Esophagus muscularis mucosa (tissue), 4 donors: ENCODE measurements around the gene NFIB. TPM values are rescaled to one million over a fixed set of nuclear protein-coding genes. Genes with fewer than 3 reads are reported as not detected.

Source experiments
- DNase-seq: peaks from one replicate; pipeline ENCODE4 v3.0.0-alpha.2; 2017; ENCODE audit errors: extremely low spot score
- H3K27ac ChIP-seq, 4 donors: fragments of 200-600 bp; sonication (generic); replicated peaks in 1 of 4; 1 replicate in 3 of 4; 2 replicates in 1 of 4; pipeline ENCODE4 v1.5.1; 2016 to 2019; ENCODE audit warnings: mild to moderate bottlenecking in 1 of 4
- H3K27me3 ChIP-seq, 4 donors: fragments of 200-600 bp; sonication (generic); one replicate each; pipeline versions ENCODE4 v1.5.1 to v1.6.0; 2016 to 2019
- H3K36me3 ChIP-seq, 4 donors: fragments of 200-600 bp; sonication (generic); one replicate each; pipeline ENCODE4 v1.5.1; 2016 to 2019
- H3K4me1 ChIP-seq, 4 donors: fragments of 200-600 bp; sonication (generic); one replicate each; pipeline ENCODE4 v1.5.1; 2016 to 2019
- H3K4me3 ChIP-seq, 4 donors: fragments of 200-600 bp; sonication (generic); 1 replicate in 2 of 4; 2 replicates in 2 of 4; pipeline ENCODE4 v1.5.1; 2016 to 2019; ENCODE audit warnings: mild to moderate bottlenecking in 4 of 4, moderate library complexity in 1 of 4
- H3K9me3 ChIP-seq, 4 donors: fragments of 200-600 bp; sonication (generic); 1 replicate in 3 of 4; 2 replicates in 1 of 4; pipeline ENCODE4 v1.5.1; 2016 to 2019
- CTCF ChIP-seq, 3 experiments: fragments of 200-600 bp in 2 of 3; fragments of 450-650 bp in 1 of 3; sonication (generic) in 2 of 3; IDR thresholded peaks; one replicate each; pipeline ENCODE4 v1.5.1; 2017 to 2019; ENCODE audit warnings: antibody characterized with exemption in 3 of 3, mild to moderate bottlenecking in 2 of 3, moderate library complexity in 1 of 3
- EP300 ChIP-seq: sonication (generic); formaldehyde crosslinking; IDR thresholded peaks from one replicate; pipeline ENCODE4 v1.6.1; 2017; ENCODE audit warnings: antibody characterized with exemption
- POLR2A ChIP-seq: fragments of 450-650 bp; IDR thresholded peaks from one replicate; pipeline ENCODE4 v1.6.1; 2017; ENCODE audit warnings: antibody characterized with exemption, moderate library complexity, mild to moderate bottlenecking, low read depth
- POLR2AphosphoS5 ChIP-seq, 2 donors: sonication (generic); formaldehyde crosslinking; IDR thresholded peaks; one replicate each; pipeline ENCODE4 v1.6.1; 2017; ENCODE audit warnings: antibody characterized with exemption in 2 of 2
- WGBS: methylation state at CpG from one replicate; pipeline ENCODE4 v1.1.5; 2018; 5-methylcytosine and 5-hydroxymethylcytosine counted together
- intact Hi-C: fragments of 100-400 bp; cut with DNase I; formaldehyde crosslinking; loops from one replicate; pipeline ENCODE4 v1.15.1; 2023
- total RNA-seq, 4 donors: library from RNA; depleted of rRNA; stranded (reverse); fragments of >200 nt; gene quantifications; one replicate each; pipeline versions ENCODE4 v1.1.0 to v1.2.1, GENCODE V29; 2016

The NFIB gene
- 10 to 100 TPM; 38.1 to 64.4 (median 55.8) TPM for total RNA-seq

GRCh38 chr9:14313951-14314423 is at the start of gene NFIB:
Gene NFIB, minus strand, starts transcription at chr9:14314141. Its CDS starts 630 bp downstream, at chr9:14313511.
- H3K9me3 ChIP-seq, result no peaks in the 10 kb centered on the region
- peak within 1 kb of the TSS; percentile 93 to 99 (median 98) for H3K27ac ChIP-seq
- no peaks in the 10 kb centered on the region for H3K36me3 ChIP-seq
- intact Hi-C loops, result loop anchor here (5.0 kb wide), 1 partner anchor 107 kb away; no protein-coding TSS in a partner anchor
- DNase-seq, result no peak
- H3K4me1 ChIP-seq, result peaks cover 16 to 63% (median 48%) of the 10 kb centered on the region in 4 donors
- TF ChIP-seq CTCF (IDR thresholded peaks at IDR 0.05) (no peak), EP300 (no peak), POLR2AphosphoS5 (IDR thresholded peaks at IDR 0.05) (no peak), POLR2A (no peak)
- WGBS, result under 1% methylated on average over 21 of the region's 63 CpGs
- no peaks in the 10 kb centered on the region for H3K27me3 ChIP-seq
- peak within 1 kb of the TSS; percentile 74 to 88 (median 86) for H3K4me3 ChIP-seq

DNA sequence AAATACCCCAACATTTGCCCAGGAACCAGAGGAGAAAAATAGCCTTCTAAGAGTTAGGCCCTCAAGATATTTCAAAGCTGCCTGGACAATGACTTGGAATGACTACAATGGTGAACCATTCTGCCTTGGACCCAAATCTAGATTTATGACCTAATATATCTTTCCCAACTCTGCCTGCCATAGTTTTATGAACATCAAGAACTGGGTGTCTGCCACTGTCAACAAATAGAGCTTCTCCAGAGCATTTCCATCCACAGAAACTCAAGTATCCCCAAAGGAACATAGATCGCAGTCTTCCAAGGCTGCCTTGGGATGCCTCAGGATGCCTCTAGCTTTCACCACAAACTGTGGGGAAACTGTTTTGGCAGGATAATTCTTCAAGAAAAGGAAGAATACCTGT is 48.2 kb upstream of the NFIB start:
- TF ChIP-seq POLR2AphosphoS5 (IDR thresholded peaks at IDR 0.05) (peak; percentile 29 to 41), CTCF (IDR thresholded peaks at IDR 0.05) (no peak), POLR2A (no peak), EP300 (no peak)
- 71% methylated on average over 1 of the region's 1 CpG for WGBS
- no peak for DNase-seq
- H3K27me3 ChIP-seq, result no peaks in the 10 kb centered on the region
- peaks cover 1 to 34% (median 20%) of the 10 kb centered on the region in 4 donors for H3K4me1 ChIP-seq
- no peak overlapping the region for H3K4me3 ChIP-seq
- H3K36me3 ChIP-seq, result no peaks in the 10 kb centered on the region
- intact Hi-C loops, result no loop called here
- H3K27ac ChIP-seq, result peak overlapping the region; percentile 6 to 44 (median 33)
- no peaks in the 10 kb centered on the region for H3K9me3 ChIP-seq

DNA sequence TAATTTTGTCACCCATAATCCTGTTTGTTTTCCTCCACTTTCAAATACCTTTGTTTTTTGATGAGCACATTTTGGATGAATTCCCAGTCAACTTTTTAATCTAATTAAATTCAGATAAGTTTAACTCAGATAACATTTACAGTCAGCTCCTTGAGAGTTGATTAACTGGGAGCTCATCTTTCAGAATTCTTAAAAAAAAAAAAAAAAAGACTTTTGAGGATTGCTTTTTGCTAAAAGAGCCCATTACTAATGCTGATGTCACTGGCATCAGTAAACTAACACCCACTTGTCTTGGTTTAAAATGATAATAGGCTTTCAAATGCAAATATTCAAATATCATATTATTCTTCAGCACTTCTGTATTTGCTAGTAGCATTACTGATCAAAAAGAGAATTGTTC is 47.1 kb upstream of the NFIB start:
- intact Hi-C loops, result no loop called here
- Histone ChIP-seq H3K9me3 (no peaks in the 10 kb centered on the region), H3K4me1 (peaks cover 9 to 32% (median 20%) of the 10 kb centered on the region in 4 donors), H3K27ac (no peak overlapping the region), H3K27me3 (no peaks in the 10 kb centered on the region), H3K36me3 (no peaks in the 10 kb centered on the region), H3K4me3 (no peak overlapping the region)
- TF ChIP-seq CTCF (IDR thresholded peaks at IDR 0.05), result no peak
- no peak for TF ChIP-seq POLR2AphosphoS5 (IDR thresholded peaks at IDR 0.05)
- TF ChIP-seq EP300, result no peak
- TF ChIP-seq POLR2A, result no peak
- no peak for DNase-seq

DNA sequence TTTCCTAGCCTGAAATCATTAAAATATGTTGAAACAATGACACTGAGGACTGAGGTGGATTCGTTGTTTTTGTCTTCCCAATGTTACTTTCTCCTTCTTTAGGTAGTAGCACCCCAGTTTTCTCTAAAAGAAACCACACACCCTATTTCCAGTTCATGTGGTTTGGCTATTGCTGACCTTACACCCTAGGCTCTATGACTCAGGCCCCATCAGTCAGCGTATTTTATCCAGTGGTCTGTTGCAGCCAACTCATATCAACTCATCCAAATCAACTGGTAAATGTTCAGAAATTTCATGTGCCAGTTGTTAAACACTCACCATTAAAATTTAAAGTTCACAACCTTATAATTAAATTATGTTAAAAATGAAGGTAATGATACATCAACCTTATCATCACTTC is 44.6 kb upstream of the NFIB start:
- H3K4me3 ChIP-seq, result no peak overlapping the region
- H3K4me1 ChIP-seq, result peaks cover 9 to 32% (median 21%) of the 10 kb centered on the region in 4 donors
- intact Hi-C loops, result no loop called here
- H3K27me3 ChIP-seq, result no peaks in the 10 kb centered on the region
- 85% methylated on average over 2 of the region's 2 CpGs for WGBS
- no peaks in the 10 kb centered on the region for H3K9me3 ChIP-seq
- no peak overlapping the region for H3K27ac ChIP-seq
- DNase-seq, result peak; percentile 5
- TF ChIP-seq CTCF (IDR thresholded peaks at IDR 0.05) (no peak), POLR2AphosphoS5 (IDR thresholded peaks at IDR 0.05) (no peak), EP300 (no peak), POLR2A (no peak)
- no peaks in the 10 kb centered on the region for H3K36me3 ChIP-seq
